GM23338 (cell line): ENCODE measurements around the gene TMEM145. TPM values are rescaled to one million over a fixed set of nuclear protein-coding genes. Genes with fewer than 3 reads are reported as not detected.

Source experiments
- ATAC-seq: fragments of 200-7000 bp; cut with Tn5 transposase; 3 replicates; pipeline ENCODE4 v1.9.1; 2020
- DNase-seq: peaks from one replicate; pipeline ENCODE4 v3.0.0-alpha.2; 2015; ENCODE audit warnings: low spot score
- H2AFZ ChIP-seq: fragments of 200-600 bp; sonication (generic); 2 replicates; pipeline ENCODE4 v1.8.0; 2016; ENCODE audit warnings: antibody characterized with exemption, mild to moderate bottlenecking, moderate library complexity
- H3F3A ChIP-seq: fragments of 200-600 bp; sonication (generic); replicated peaks from 2 replicates; pipeline ENCODE4 v1.8.0; 2017; ENCODE audit warnings: antibody characterized with exemption, mixed run types, low read depth
- H3K27ac ChIP-seq: fragments of 200-600 bp; sonication (generic); 2 replicates; pipeline ENCODE4 v1.6.1; 2016; ENCODE audit warnings: low read depth
- H3K27me3 ChIP-seq: fragments of 200-600 bp; sonication (generic); 2 replicates; pipeline ENCODE4 v1.8.0; 2016; ENCODE audit warnings: mild to moderate bottlenecking, mixed run types, moderate library complexity; ENCODE audit not compliant: insufficient read depth
- H3K36me3 ChIP-seq: fragments of 200-600 bp; sonication (generic); 2 replicates; pipeline ENCODE4 v1.8.0; 2016; ENCODE audit warnings: mild to moderate bottlenecking; ENCODE audit not compliant: insufficient read depth
- H3K4me1 ChIP-seq: fragments of 200-600 bp; sonication (generic); 2 replicates; pipeline ENCODE4 v1.8.0; 2016; ENCODE audit warnings: mild to moderate bottlenecking, moderate library complexity; ENCODE audit not compliant: insufficient read depth
- H3K4me2 ChIP-seq: fragments of 200-600 bp; sonication (generic); 2 replicates; pipeline ENCODE4 v1.7.1; 2017; ENCODE audit warnings: mixed run types
- H3K4me3 ChIP-seq: fragments of 200-600 bp; sonication (generic); 2 replicates; pipeline ENCODE4 v1.6.1; 2016; ENCODE audit warnings: mixed run types
- H3K79me2 ChIP-seq: fragments of 200-600 bp; sonication (generic); replicated peaks from 2 replicates; pipeline ENCODE4 v1.8.0; 2017; ENCODE audit warnings: mild to moderate bottlenecking; ENCODE audit not compliant: insufficient read depth
- H3K9me2 ChIP-seq: fragments of 200-600 bp; sonication (generic); 2 replicates; pipeline ENCODE4 v1.8.0; 2017; ENCODE audit not compliant: insufficient read depth
- H4K20me1 ChIP-seq: fragments of 200-600 bp; sonication (generic); replicated peaks from 2 replicates; pipeline ENCODE4 v1.8.0; 2017; ENCODE audit warnings: mild to moderate bottlenecking; ENCODE audit not compliant: insufficient read depth
- H3K27ac Mint-ChIP-seq: 2 replicates; pipeline ENCODE4 v1.8.0; 2020; ENCODE audit warnings: inconsistent platforms, mild to moderate bottlenecking, moderate library complexity, mixed read lengths
- H3K27me3 Mint-ChIP-seq: 3 replicates; pipeline ENCODE4 v1.8.0; 2022; ENCODE audit warnings: low read depth, mild to moderate bottlenecking, moderate library complexity, mixed read lengths, inconsistent platforms; ENCODE audit not compliant: insufficient read depth, poor library complexity
- H3K36me3 Mint-ChIP-seq: 3 replicates; pipeline ENCODE4 v1.8.0; 2021; ENCODE audit warnings: low read depth, mild to moderate bottlenecking, inconsistent platforms, moderate library complexity, mixed read lengths
- H3K4me1 Mint-ChIP-seq: 3 replicates; pipeline ENCODE4 v1.8.0; 2020; ENCODE audit warnings: mild to moderate bottlenecking, inconsistent platforms, mixed read lengths
- H3K4me3 Mint-ChIP-seq: 3 replicates; pipeline ENCODE4 v1.8.0; 2021; ENCODE audit warnings: moderate library complexity, mild to moderate bottlenecking, inconsistent platforms, mixed read lengths
- H3K9me3 Mint-ChIP-seq: 3 replicates; pipeline ENCODE4 v1.8.0; 2020; ENCODE audit warnings: moderate library complexity, mild to moderate bottlenecking, inconsistent platforms, mixed read lengths
- CREB1 ChIP-seq: fragments of 250-450 bp; sonication (Bioruptor Pico); IDR thresholded peaks from 2 replicates; pipeline ENCODE4 v1.5.0; 2020; ENCODE audit warnings: low read depth, mild to moderate bottlenecking, moderate library complexity
- ETS1 ChIP-seq: IDR thresholded peaks from 2 replicates; pipeline ENCODE4 v1.6.1; 2016; ENCODE audit warnings: antibody characterized with exemption
- EZH2 ChIP-seq: fragments of 200-600 bp; sonication (generic); IDR thresholded peaks from one replicate; pipeline ENCODE4 v1.8.0; 2017; ENCODE audit warnings: antibody characterized with exemption, mild to moderate bottlenecking, low read depth; ENCODE audit not compliant: unreplicated experiment
- EZH2phosphoT487 ChIP-seq: fragments of 200-600 bp; sonication (generic); IDR thresholded peaks from one replicate; pipeline ENCODE4 v1.8.1; 2018; ENCODE audit warnings: antibody characterized with exemption; ENCODE audit not compliant: unreplicated experiment
- JUNB ChIP-seq: IDR thresholded peaks from one replicate; pipeline ENCODE4 v1.6.1; 2016; ENCODE audit warnings: antibody characterized with exemption; ENCODE audit not compliant: unreplicated experiment
- NANOG ChIP-seq: IDR thresholded peaks from 2 replicates; pipeline ENCODE4 v1.6.1; 2016; ENCODE audit warnings: antibody characterized with exemption, borderline replicate concordance
- POLR2AphosphoS5 ChIP-seq: IDR thresholded peaks from 2 replicates; pipeline ENCODE4 v1.6.1; 2016; ENCODE audit warnings: antibody characterized with exemption, low read depth
- STAT1 ChIP-seq: IDR thresholded peaks from one replicate; pipeline ENCODE4 v1.6.1; 2016; ENCODE audit warnings: antibody characterized with exemption; ENCODE audit not compliant: unreplicated experiment
- ZNF114 ChIP-seq: fragments of 250-450 bp; sonication (Bioruptor Pico); IDR thresholded peaks from 2 replicates; pipeline ENCODE4 v1.5.0; 2020; ENCODE audit warnings: mild to moderate bottlenecking, moderate library complexity
- ZNF331 ChIP-seq: fragments of 250-450 bp; sonication (Bioruptor Pico); IDR thresholded peaks from 2 replicates; pipeline ENCODE4 v1.5.0; 2020; ENCODE audit warnings: low read depth, mild to moderate bottlenecking, moderate library complexity
- ZNF462 ChIP-seq: fragments of 250-450 bp; sonication (Bioruptor Pico); IDR thresholded peaks from 2 replicates; pipeline ENCODE4 v1.5.0; 2020; ENCODE audit warnings: mild to moderate bottlenecking, moderate library complexity
- polyA plus RNA-seq: library from polyadenylated mRNA; unstranded; fragments of >200 nt; fragmentation: Nextera tagmentation; extraction: Ambion mirVana; gene quantifications from 2 replicates; pipeline ENCODE4 v1.2.1, GENCODE V29; 2016
- total RNA-seq: library from RNA; depleted of rRNA; stranded (reverse); fragments of >200 nt; shearing (Covaris generic); gene quantifications from 2 replicates; pipeline ENCODE4 v1.2.3, GENCODE V29; 2014
- TF ChIP-seq, protein P1 (sequence below): IDR thresholded peaks from one replicate; pipeline ENCODE4 v1.6.1; 2018; ENCODE audit warnings: antibody characterized with exemption; ENCODE audit not compliant: unreplicated experiment
- TF ChIP-seq, protein P2 (sequence below), 2 experiments: fragments of 200-600 bp in 1 of 2; sonication (generic) in 1 of 2; conservative IDR thresholded peaks; 2 replicates each; pipeline versions ENCODE4 v1.5.1 to v1.6.1; 2016 to 2017; ENCODE audit warnings: antibody characterized with exemption in 2 of 2, low read depth in 2 of 2, mild to moderate bottlenecking in 2 of 2, moderate library complexity in 1 of 2

Gene TMEM145
- total and polyA plus RNA-seq, 2 experiments from 2014 or later = 1.9 to 5.4 TPM

DNA sequence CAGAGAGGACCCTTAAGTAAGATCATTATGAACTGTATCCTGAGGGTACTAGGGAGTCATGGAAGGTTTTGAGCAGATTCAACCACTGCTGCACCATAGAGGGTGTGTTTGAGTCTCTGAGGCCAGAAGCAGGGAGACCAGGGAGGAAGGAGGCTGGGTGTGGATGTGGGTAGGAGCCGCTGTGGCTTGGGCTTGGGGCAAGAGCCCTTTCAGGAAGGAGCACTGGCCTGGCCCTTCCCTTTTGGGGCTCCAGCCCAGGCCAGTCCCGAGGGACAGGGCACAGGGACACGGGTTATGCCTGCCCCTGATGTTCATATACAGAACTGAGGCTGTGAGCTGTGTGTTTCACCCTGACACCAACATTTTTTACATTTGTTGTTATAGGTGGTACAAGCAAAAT, 36.8 kb upstream of the TMEM145 start:
- Histone ChIP-seq H3K4me3 (no peak overlapping the region), H3K27me3 (no peaks in the 10 kb centered on the region), H3F3A (peaks cover 5% of the 10 kb centered on the region; the same call in 1 of the 2 replicates), H3K36me3 (no peaks in the 10 kb centered on the region), H3K79me2 (no peaks in the 10 kb centered on the region; the same call in 1 of the 2 replicates), H2AFZ (no peak overlapping the region), H3K9me2 (no peaks in the 10 kb centered on the region), H3K27ac (no peak overlapping the region), H3K4me1 (peaks cover 7% of the 10 kb centered on the region; the same call in 1 of the 2 replicates), H3K4me2 (no peak overlapping the region), H4K20me1 (0 out of 2 replicates have a peak, but pooled peaks cover 3% of the 10 kb centered on the region)
- no peak for DNase-seq
- H3K4me1 Mint-ChIP-seq = peaks cover 17% of the 10 kb centered on the region
- H3K4me3 Mint-ChIP-seq = no peak overlapping the region
- peaks cover 7% of the 10 kb centered on the region for H3K27me3 Mint-ChIP-seq
- peaks cover 11% of the 10 kb centered on the region; the same call in 2 of the 3 replicates for H3K36me3 Mint-ChIP-seq
- ATAC-seq = no peak
- TF ChIP-seq ZNF114 (no peak), EZH2 (no peak), STAT1 (no peak), CREB1 (CRISPR knock-in tag) (no peak), NANOG (no peak), ZNF331 (no peak), POLR2AphosphoS5 (no peak), ETS1 (no peak), JUNB (no peak), ZNF462 (CRISPR knock-in tag) (no peak), EZH2phosphoT487 (no peak)
- TF ChIP-seq, protein P1, sequence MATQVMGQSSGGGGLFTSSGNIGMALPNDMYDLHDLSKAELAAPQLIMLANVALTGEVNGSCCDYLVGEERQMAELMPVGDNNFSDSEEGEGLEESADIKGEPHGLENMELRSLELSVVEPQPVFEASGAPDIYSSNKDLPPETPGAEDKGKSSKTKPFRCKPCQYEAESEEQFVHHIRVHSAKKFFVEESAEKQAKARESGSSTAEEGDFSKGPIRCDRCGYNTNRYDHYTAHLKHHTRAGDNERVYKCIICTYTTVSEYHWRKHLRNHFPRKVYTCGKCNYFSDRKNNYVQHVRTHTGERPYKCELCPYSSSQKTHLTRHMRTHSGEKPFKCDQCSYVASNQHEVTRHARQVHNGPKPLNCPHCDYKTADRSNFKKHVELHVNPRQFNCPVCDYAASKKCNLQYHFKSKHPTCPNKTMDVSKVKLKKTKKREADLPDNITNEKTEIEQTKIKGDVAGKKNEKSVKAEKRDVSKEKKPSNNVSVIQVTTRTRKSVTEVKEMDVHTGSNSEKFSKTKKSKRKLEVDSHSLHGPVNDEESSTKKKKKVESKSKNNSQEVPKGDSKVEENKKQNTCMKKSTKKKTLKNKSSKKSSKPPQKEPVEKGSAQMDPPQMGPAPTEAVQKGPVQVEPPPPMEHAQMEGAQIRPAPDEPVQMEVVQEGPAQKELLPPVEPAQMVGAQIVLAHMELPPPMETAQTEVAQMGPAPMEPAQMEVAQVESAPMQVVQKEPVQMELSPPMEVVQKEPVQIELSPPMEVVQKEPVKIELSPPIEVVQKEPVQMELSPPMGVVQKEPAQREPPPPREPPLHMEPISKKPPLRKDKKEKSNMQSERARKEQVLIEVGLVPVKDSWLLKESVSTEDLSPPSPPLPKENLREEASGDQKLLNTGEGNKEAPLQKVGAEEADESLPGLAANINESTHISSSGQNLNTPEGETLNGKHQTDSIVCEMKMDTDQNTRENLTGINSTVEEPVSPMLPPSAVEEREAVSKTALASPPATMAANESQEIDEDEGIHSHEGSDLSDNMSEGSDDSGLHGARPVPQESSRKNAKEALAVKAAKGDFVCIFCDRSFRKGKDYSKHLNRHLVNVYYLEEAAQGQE = no peak
- TF ChIP-seq, protein P2, sequence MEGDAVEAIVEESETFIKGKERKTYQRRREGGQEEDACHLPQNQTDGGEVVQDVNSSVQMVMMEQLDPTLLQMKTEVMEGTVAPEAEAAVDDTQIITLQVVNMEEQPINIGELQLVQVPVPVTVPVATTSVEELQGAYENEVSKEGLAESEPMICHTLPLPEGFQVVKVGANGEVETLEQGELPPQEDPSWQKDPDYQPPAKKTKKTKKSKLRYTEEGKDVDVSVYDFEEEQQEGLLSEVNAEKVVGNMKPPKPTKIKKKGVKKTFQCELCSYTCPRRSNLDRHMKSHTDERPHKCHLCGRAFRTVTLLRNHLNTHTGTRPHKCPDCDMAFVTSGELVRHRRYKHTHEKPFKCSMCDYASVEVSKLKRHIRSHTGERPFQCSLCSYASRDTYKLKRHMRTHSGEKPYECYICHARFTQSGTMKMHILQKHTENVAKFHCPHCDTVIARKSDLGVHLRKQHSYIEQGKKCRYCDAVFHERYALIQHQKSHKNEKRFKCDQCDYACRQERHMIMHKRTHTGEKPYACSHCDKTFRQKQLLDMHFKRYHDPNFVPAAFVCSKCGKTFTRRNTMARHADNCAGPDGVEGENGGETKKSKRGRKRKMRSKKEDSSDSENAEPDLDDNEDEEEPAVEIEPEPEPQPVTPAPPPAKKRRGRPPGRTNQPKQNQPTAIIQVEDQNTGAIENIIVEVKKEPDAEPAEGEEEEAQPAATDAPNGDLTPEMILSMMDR (conservative IDR thresholded peaks at IDR 0.05; ENCODE audit: low read depth in 2 of 2) = no peak
- no peak overlapping the region for H3K27ac Mint-ChIP-seq
- H3K9me3 Mint-ChIP-seq = no peaks in the 10 kb centered on the region; the same call in 2 of the 3 replicates
